ENCODE data around the gene GGCT. TPM values are rescaled to one million over a fixed set of nuclear protein-coding genes. Genes with fewer than 3 reads are reported as not detected.

Gene GGCT
- total and polyA plus RNA-seq, 12 donors = 18.6 to 67.8 (median 41.3) TPM

GRCh38 chr7:30465046-30465810, 39.4 kb downstream of the GGCT start:
- H3K27ac ChIP-seq = peak overlapping the region in 2 of 5 donors; percentile 50 to 63
- H3K27me3 ChIP-seq = no peaks in the 10 kb centered on the region
- H3K36me3 ChIP-seq (replicated peaks in 1 of 2) = no peaks in the 10 kb centered on the region
- H3K4me3 ChIP-seq = no peak overlapping the region
- TF ChIP-seq POLR2A (IDR thresholded peaks at IDR 0.05) (no peak), CTCF (IDR thresholded peaks at IDR 0.05) (no peak)
- peak in 1 of 7 donors; percentile 10 for DNase-seq
- peaks cover 13 to 70% of the 10 kb centered on the region in 2 donors for H3K4me1 ChIP-seq (replicated peaks in 1 of 2)
- 91 to 93% (median 93%) methylated on average over 5 of the region's 5 CpGs for WGBS, 4 donors
- no peaks in the 10 kb centered on the region for H3K9me3 ChIP-seq (replicated peaks in 1 of 3)
- intact Hi-C loops (cut with DNase I) = no loop called here

- Histone ChIP-seq H3K36me3 (replicated peaks in 1 of 2) (no peaks in the 10 kb centered on the region), H3K9me3 (replicated peaks in 1 of 3) (no peaks in the 10 kb centered on the region), H3K27ac (peak overlapping the region in 2 of 5 donors; percentile 48 to 56), H3K4me3 (no peak overlapping the region), H3K27me3 (no peaks in the 10 kb centered on the region), H3K4me1 (replicated peaks in 1 of 2) (peaks cover 3 to 70% of the 10 kb centered on the region in 2 donors)
- DNase-seq = no peak
- TF ChIP-seq CTCF (IDR thresholded peaks at IDR 0.05) (no peak), POLR2A (IDR thresholded peaks at IDR 0.05) (no peak)
- WGBS, 4 donors = 67 to 86% (median 80%) methylated on average over 5 of the region's 5 CpGs; no CpG with 5 or more reads in 1 of the 4 donors
- intact Hi-C loops (cut with DNase I) = no loop called here
Measured at GRCh38 chr7:30464231-30464671, 40.4 kb downstream of the GGCT start.

- DNase-seq = no peak
- H3K9me3 ChIP-seq (replicated peaks in 1 of 3) = no peaks in the 10 kb centered on the region
- H3K27ac ChIP-seq = peak overlapping the region in 2 of 5 donors; percentile 48 to 56
- 68 to 78% (median 73%) methylated on average over 6 of the region's 6 CpGs for WGBS, 4 donors
- no peaks in the 10 kb centered on the region for H3K27me3 ChIP-seq
- intact Hi-C loops (cut with DNase I) = no loop called here
- H3K4me1 ChIP-seq (replicated peaks in 1 of 2) = peaks cover 0 to 70% of the 10 kb centered on the region in 2 donors
- no peaks in the 10 kb centered on the region for H3K36me3 ChIP-seq (replicated peaks in 1 of 2)
- no peak overlapping the region for H3K4me3 ChIP-seq
- TF ChIP-seq POLR2A (IDR thresholded peaks at IDR 0.05) (no peak), CTCF (IDR thresholded peaks at IDR 0.05) (no peak)
Measured at GRCh38 chr7:30463405-30464145, 41.1 kb downstream of the GGCT start.

DNA sequence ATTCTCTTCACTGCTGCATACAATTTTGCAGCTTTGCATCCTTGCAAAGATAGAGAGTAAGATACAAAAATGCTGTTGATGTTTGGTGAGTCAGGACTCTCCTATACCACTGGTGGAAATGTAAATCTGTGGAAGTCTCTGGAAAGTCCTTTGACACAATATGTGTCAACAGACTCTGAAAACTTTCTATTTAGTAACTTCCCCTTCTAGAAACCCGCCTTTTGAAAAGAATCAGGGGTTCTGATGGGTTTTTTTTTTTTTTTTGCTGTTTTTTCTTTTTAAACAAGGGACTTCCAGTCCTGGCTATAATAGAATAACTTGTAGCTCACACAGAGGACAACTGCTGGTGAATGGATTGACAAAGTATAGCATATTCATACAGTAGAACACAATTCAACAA, 42.5 kb downstream of the GGCT start:
- Histone ChIP-seq H3K27ac (no peak overlapping the region), H3K4me3 (no peak overlapping the region), H3K9me3 (replicated peaks in 1 of 3) (no peaks in the 10 kb centered on the region), H3K4me1 (replicated peaks in 1 of 2) (peaks cover 0 to 63% of the 10 kb centered on the region in 2 donors), H3K27me3 (no peaks in the 10 kb centered on the region), H3K36me3 (replicated peaks in 1 of 2) (no peaks in the 10 kb centered on the region)
- no peak for DNase-seq
- intact Hi-C loops (cut with DNase I) = no loop called here
- no peak for TF ChIP-seq POLR2A (IDR thresholded peaks at IDR 0.05)
- TF ChIP-seq CTCF (IDR thresholded peaks at IDR 0.05) = no peak
- WGBS, 4 donors = 84 to 94% (median 92%) methylated on average over 1 of the region's 1 CpG

Data from adrenal gland (tissue), 12 donors.